HUES6 (cell line): Measurements from ENCODE around the gene OR2B2.

Source experiments
- H3K27ac ChIP-seq: 2 replicates; pipeline ENCODE4 v1.7.0; 2013; ENCODE audit warnings: low read depth, mild to moderate bottlenecking, low read length, inconsistent platforms
- H3K27me3 ChIP-seq: 2 replicates; pipeline ENCODE4 v1.6.1; 2013; ENCODE audit warnings: low read length; ENCODE audit not compliant: control insufficient read depth, insufficient read depth
- H3K36me3 ChIP-seq: 2 replicates; pipeline ENCODE4 v1.6.1; 2013; ENCODE audit warnings: low read length; ENCODE audit not compliant: control insufficient read depth, insufficient read depth
- H3K4me1 ChIP-seq: 2 replicates; pipeline ENCODE4 v1.6.1; 2013; ENCODE audit warnings: low read length; ENCODE audit not compliant: control insufficient read depth, insufficient read depth
- H3K4me3 ChIP-seq: 2 replicates; pipeline ENCODE4 v1.5.1; 2013; ENCODE audit warnings: low read depth, low read length
- H3K9ac ChIP-seq: one replicate; pipeline ENCODE4 v1.6.1; 2013; ENCODE audit warnings: mild to moderate bottlenecking, low read length
- H3K9me3 ChIP-seq: 2 replicates; pipeline ENCODE4 v1.6.1; 2013; ENCODE audit warnings: low read depth, low read length; ENCODE audit not compliant: control insufficient read depth, insufficient read depth

Gene OR2B2

DNA sequence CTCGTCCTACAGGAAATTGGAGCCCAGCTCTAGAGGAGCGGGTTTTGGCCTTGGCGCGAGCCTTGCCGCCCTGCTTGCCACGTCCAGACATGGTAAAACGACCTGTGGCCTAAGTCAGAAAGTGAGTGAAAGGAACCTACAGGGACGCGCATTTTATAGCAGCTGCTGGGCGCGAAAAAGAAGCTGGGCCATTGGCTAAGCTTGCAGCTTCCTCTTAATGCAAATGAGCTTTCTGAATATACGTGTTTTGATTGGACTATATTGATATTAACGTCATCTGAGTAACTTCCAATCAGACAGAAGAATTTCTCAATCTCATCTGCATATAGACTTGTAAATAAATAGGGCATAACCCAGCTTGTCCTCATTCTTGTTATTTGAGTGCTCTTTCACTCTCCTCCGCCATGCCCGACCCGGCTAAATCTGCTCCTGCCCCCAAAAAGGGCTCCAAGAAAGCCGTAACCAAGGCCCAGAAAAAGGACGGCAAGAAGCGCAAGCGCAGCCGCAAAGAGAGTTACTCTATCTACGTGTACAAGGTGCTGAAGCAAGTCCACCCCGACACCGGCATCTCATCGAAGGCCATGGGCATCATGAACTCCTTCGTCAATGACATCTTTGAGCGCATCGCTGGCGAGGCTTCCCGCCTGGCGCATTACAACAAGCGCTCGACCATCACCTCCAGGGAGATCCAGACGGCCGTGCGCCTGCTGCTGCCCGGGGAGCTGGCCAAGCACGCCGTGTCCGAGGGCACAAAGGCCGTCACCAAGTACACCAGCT lies 18.9 kb downstream of the OR2B2 start:
- H3K9me3 ChIP-seq: no peaks in the 10 kb centered on the region

DNA sequence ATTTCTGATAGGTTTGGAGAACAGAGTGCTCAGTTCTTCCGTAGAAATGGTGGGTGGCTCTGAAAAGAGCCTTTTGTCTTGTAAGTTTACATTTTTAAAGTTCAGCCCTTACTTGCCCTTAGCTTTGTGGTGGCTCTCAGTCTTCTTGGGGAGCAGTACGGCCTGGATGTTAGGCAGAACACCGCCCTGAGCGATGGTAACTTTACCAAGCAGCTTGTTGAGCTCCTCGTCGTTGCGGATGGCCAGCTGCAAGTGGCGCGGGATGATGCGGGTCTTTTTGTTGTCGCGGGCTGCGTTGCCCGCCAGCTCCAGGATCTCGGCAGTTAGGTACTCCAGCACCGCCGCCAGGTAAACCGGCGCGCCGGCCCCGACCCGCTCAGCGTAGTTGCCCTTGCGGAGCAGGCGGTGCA lies 19.5 kb downstream of the OR2B2 start:
- H3K4me1 ChIP-seq: peaks cover 22% of the 10 kb centered on the region
- no peaks in the 10 kb centered on the region for H3K9me3 ChIP-seq

More for the DNA sequence above, 18.9 kb downstream of the OR2B2 start:
- Histone ChIP-seq H3K27ac (peak overlapping the region; percentile 96), H3K9ac (peak overlapping the region; percentile 99), H3K4me1 (peaks cover 21% of the 10 kb centered on the region), H3K36me3 (no peaks in the 10 kb centered on the region), H3K27me3 (no peaks in the 10 kb centered on the region), H3K4me3 (peak overlapping the region; percentile 78)

DNA sequence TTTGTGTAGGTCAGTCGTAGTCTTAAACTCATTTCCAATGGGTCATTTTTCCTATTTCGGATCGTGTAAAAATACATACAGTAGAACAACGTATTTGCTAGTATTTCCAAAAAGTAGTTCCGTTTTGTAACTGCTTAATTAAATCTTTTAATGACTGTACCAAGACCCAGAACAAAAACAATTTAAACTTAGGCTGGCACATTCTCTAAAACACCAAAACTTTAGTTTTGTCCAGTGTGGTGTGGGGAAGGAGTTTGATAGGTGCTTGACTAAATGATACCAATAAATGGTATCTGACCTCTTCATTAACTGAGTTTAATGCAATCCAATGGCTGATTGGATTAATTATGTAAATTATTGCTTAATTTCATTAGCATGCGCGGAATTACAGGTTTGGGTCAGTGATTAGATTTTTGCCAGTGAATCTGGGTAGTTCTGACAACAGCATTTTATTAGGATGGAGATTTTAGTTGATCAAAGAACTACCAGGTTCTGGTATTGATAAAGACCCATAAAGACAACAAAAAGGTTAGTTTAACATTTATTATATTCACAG lies 20.8 kb downstream of the OR2B2 start:
- no peaks in the 10 kb centered on the region for H3K27me3 ChIP-seq
- H3K4me1 ChIP-seq: peaks cover 23% of the 10 kb centered on the region
- peak overlapping the region; percentile 78 for H3K4me3 ChIP-seq
- no peaks in the 10 kb centered on the region for H3K36me3 ChIP-seq
- peak overlapping the region; percentile 99 for H3K9ac ChIP-seq
- H3K9me3 ChIP-seq: no peaks in the 10 kb centered on the region
- peak overlapping the region; percentile 96 for H3K27ac ChIP-seq

More for the DNA sequence above, 19.5 kb downstream of the OR2B2 start:
- Histone ChIP-seq H3K36me3 (no peaks in the 10 kb centered on the region), H3K4me3 (peak overlapping the region; percentile 78), H3K27me3 (no peaks in the 10 kb centered on the region), H3K27ac (peak overlapping the region; percentile 96), H3K9ac (peak overlapping the region; percentile 99)

DNA sequence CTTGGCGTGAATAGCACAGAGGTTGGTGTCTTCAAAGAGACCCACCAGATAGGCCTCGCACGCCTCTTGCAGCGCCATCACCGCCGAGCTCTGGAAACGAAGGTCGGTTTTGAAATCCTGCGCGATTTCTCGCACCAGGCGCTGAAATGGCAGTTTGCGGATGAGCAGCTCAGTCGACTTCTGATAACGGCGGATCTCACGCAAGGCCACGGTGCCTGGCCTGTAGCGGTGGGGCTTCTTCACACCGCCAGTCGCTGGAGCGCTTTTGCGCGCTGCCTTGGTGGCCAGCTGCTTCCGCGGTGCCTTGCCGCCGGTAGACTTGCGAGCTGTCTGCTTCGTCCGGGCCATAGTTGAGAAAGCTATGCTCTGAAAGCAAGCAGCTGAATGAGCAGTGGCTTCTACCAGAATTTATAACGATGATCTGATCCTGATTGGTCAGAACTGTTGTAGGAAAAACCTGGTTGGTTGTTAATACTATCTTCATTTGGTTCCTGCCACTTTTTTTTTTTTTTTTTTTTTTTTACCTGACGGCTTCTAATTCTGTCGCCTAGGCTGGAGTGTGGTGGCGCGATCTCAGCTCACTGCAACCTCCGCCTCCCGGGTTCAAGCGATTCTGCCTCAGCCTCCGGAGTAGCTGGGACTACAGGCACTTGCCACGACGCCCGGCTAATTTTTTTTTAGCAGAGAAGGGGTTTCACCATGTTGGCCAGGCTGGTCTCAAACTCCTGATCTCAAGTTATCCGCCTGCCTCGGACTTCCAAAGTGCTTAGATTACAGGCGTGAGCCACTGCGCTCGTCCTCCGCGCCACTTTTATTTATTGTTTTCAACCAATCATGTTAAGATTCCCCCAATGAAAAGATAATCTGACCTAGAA lies 21.5 kb downstream of the OR2B2 start:
- peaks cover 23% of the 10 kb centered on the region for H3K4me1 ChIP-seq
- H3K4me3 ChIP-seq: peak overlapping the region; percentile 78
- H3K9ac ChIP-seq: peak overlapping the region; percentile 99
- no peaks in the 10 kb centered on the region for H3K9me3 ChIP-seq
- peak overlapping the region; percentile 96 for H3K27ac ChIP-seq
- H3K27me3 ChIP-seq: no peaks in the 10 kb centered on the region
- H3K36me3 ChIP-seq: no peaks in the 10 kb centered on the region

DNA sequence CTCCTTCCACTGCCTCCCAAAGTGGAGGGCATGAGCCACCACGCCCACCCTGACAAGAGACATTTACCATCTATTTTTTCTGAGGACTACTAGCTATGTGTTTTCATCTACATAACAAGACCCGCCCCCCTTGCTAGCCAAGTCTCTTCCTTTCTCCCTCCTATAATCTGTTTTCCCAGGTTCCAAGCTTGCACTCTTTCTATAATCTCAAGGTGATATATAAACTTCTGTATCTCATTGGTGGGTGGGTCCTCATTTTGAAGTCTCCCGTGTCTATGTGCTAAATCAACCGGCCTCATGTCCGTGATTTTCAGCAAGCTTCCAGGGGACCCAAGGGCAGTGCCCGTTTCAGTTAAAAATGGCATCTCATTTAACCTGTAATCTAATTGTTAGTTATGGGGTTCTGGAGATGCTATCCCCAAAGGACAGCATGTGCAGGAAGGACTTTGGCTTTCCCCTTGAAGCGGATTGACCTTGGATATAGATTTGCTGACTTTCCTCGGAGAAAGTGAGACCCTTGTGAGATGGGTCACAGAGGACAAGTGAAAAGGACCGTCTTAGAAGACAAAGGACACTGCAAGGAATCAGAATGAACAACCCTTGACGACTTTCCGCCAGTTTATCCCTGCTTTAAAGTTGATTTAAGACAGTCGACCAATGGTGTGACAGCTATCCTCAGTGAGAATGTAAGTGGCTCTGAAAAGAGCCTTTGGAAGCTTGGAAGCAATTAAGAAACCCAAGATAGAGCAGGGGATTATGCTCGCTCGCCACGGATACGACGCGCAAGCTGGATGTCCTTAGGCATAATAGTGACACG lies 22.4 kb downstream of the OR2B2 start:
- Histone ChIP-seq H3K27me3 (no peaks in the 10 kb centered on the region), H3K4me3 (peak overlapping the region; percentile 78), H3K4me1 (peaks cover 26% of the 10 kb centered on the region), H3K36me3 (no peaks in the 10 kb centered on the region), H3K9me3 (no peaks in the 10 kb centered on the region), H3K9ac (peak overlapping the region; percentile 96), H3K27ac (peak overlapping the region; percentile 81)

DNA sequence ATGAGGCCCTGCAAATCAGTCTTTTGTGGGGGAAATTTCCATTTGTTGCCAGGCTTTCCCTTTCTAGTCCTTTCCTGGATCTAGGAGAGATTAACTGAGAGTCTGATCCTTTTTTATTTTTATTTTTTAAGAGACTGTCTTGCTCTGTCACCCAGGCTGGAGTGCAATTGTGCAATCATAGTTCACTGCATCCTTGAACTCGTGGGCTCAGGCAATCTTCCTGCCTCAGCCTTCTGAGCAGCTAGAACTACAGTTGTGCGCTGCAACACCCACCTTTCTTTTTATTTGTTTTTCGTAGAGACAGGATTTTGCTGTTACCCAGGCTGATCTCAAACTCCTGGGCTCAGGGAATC lies 22.9 kb downstream of the OR2B2 start:
- Histone ChIP-seq H3K4me3 (peak overlapping the region; percentile 78), H3K27ac (peak overlapping the region; percentile 81), H3K36me3 (no peaks in the 10 kb centered on the region), H3K9me3 (no peaks in the 10 kb centered on the region), H3K27me3 (no peaks in the 10 kb centered on the region), H3K9ac (peak overlapping the region; percentile 96), H3K4me1 (peaks cover 26% of the 10 kb centered on the region)

DNA sequence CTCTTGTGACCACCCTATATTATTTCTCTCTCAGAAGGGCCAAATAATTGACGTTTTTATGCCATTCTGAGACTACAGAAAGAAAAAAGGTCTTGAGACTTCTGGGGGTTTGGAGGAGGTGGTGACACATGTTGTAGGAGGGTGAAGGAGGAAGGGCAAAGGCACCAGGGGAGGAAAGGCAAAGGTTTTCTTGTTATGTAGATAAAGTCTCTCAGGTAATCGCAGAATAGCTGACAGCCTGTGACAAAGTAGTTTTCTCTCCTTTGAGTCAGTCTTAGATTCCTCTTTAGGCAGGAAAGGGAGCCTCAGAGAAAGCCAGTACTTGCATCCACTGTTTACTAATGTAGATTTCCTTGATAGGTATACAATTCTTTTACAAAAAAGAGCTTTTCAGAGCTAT lies 23.6 kb downstream of the OR2B2 start:
- Histone ChIP-seq H3K9ac (peak overlapping the region; percentile 96), H3K9me3 (no peaks in the 10 kb centered on the region), H3K4me1 (peaks cover 26% of the 10 kb centered on the region), H3K27ac (peak overlapping the region; percentile 81), H3K27me3 (no peaks in the 10 kb centered on the region), H3K36me3 (no peaks in the 10 kb centered on the region), H3K4me3 (peak overlapping the region; percentile 22)

DNA sequence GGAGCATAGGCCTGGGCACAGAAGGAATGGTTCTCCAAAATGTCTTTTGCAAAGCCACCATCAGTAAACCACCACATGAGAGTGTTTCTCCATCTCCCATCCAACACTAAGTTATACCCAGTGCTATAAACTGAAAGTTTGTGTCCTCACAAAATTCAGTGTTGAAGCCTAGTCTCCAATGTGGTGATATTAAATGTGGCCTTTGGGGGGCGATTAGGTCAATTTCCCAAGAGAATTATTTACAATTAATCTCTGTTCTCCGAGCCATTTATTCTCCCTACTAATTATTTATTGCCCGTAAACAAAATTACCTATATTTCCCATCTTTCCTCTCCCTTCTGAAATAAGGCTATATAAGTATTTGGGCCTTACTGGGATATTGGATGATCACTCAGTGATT lies 26.1 kb downstream of the OR2B2 start:
- peaks cover 28% of the 10 kb centered on the region for H3K4me1 ChIP-seq
- no peaks in the 10 kb centered on the region for H3K36me3 ChIP-seq
- H3K9ac ChIP-seq: no peak overlapping the region
- no peak overlapping the region for H3K4me3 ChIP-seq
- no peak overlapping the region for H3K27ac ChIP-seq
- no peaks in the 10 kb centered on the region for H3K9me3 ChIP-seq
- H3K27me3 ChIP-seq: no peaks in the 10 kb centered on the region

DNA sequence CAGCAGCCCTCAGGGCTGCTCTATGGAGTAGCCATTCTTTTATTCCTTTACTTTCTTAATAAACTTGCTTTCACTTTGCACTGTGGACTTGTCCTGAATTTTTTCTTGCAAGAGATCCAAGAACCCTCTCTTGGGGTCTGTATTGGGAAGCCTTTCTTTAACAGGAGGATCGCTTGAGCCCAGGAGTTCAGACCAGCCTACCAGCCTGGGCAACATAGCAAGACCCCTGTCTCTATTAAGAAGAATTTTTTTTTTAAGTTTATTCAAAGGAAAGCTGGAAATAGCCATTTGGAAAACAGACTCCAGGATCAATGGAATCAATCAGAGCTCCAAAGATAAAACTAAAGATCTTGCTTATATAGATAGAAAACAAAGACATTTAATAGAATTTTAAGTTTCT lies 29.1 kb downstream of the OR2B2 start:
- H3K4me3 ChIP-seq: no peak overlapping the region
- peak overlapping the region; percentile 92 for H3K27ac ChIP-seq
- H3K36me3 ChIP-seq: no peaks in the 10 kb centered on the region
- H3K9me3 ChIP-seq: no peaks in the 10 kb centered on the region
- peak overlapping the region; percentile 35 for H3K9ac ChIP-seq
- H3K27me3 ChIP-seq: no peaks in the 10 kb centered on the region
- peaks cover 12% of the 10 kb centered on the region for H3K4me1 ChIP-seq

DNA sequence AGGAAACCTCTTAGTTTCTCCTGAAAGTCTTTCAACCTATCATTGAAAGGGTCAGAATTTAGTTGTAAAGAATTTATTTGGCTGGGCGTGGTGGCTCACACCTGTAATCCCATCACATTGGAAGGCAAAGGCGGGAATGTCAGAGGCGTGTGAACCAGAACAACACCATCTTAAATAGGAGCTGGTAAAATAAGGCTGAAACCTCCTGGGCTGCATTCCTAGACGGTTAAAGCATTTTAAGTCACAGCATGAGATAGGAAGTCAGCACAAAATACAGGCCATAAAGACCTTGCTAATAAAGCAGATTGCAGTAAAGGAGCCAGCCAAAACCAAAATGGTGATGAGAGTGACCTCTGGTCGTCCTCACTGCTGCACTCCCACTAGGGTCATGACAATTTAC lies 29.6 kb downstream of the OR2B2 start:
- Histone ChIP-seq H3K9ac (peak overlapping the region; percentile 35), H3K9me3 (no peaks in the 10 kb centered on the region), H3K4me1 (peaks cover 7% of the 10 kb centered on the region), H3K27me3 (no peaks in the 10 kb centered on the region), H3K27ac (peak overlapping the region; percentile 92), H3K4me3 (no peak overlapping the region), H3K36me3 (no peaks in the 10 kb centered on the region)
